Endometrial microvascular endothelial cells (primary cell): Measurements from ENCODE around the gene GPHB5. TPM values are rescaled to one million over a fixed set of nuclear protein-coding genes. Genes with fewer than 3 reads are reported as not detected.
"Not testable (repeated sequence)": the region's sequence is repeated elsewhere in the genome, so short reads cannot be mapped to it uniquely, and the experiment has no call there.

ENCODE experiments used
- in situ Hi-C: cut with HindIII; loops from 2 replicates; pipeline ENCODE4 v1.10.0; 2017; ENCODE audit warnings: low sequenced_read_pairs, low pct_unique_long_range_greater_than_20kb; ENCODE audit errors: inconsistent ontology term
- total RNA-seq: library from RNA; depleted of rRNA; stranded (reverse); fragments of >200 nt; gene quantifications from one replicate; pipeline ENCODE4 v1.2.3, GENCODE V29; 2015; ENCODE audit errors: inconsistent ontology term

The GPHB5 gene
- total RNA-seq: not detected

- in situ Hi-C loops: no loop called here
Observed at GRCh38 chr14:63318835-63319234, at the start of gene GPHB5. GPHB5 (minus strand) TSS chr14:63318935; CDS start chr14:63317849, 1,086 bp downstream.

- in situ Hi-C loops: no loop called here
Observed at GRCh38 chr14:63367742-63368364, 49.1 kb upstream of the GPHB5 start.

GRCh38 chr14:63362389-63362819 is 43.7 kb upstream of the GPHB5 start:
- in situ Hi-C loops: no loop called here

GRCh38 chr14:63361790-63362189 is 43.1 kb upstream of the GPHB5 start:
- in situ Hi-C loops: no loop called here

- in situ Hi-C loops: no loop called here
Observed at GRCh38 chr14:63357841-63358240, 39.1 kb upstream of the GPHB5 start.

GRCh38 chr14:63345826-63346225 is 27.1 kb upstream of the GPHB5 start:
- in situ Hi-C loops: no loop called here

- in situ Hi-C loops: no loop called here
Observed at GRCh38 chr14:63344336-63344735, 25.6 kb upstream of the GPHB5 start.

- in situ Hi-C loops: no loop called here
Observed at GRCh38 chr14:63343878-63344277, 25.1 kb upstream of the GPHB5 start.

GRCh38 chr14:63342371-63342770 is 23.6 kb upstream of the GPHB5 start:
- in situ Hi-C loops: no loop called here

- in situ Hi-C loops: no loop called here
Observed at GRCh38 chr14:63328787-63329737, 10.3 kb upstream of the GPHB5 start.

GRCh38 chr14:63326840-63327239 is 8.1 kb upstream of the GPHB5 start:
- in situ Hi-C loops: no loop called here

GRCh38 chr14:63322897-63323573 is 4.3 kb upstream of the GPHB5 start:
- in situ Hi-C loops: no loop called here

GRCh38 chr14:63322472-63322871 is 3.7 kb upstream of the GPHB5 start:
- in situ Hi-C loops: no loop called here

GRCh38 chr14:63308723-63309317 is 9.9 kb downstream of the GPHB5 start:
- in situ Hi-C loops: no loop called here

GRCh38 chr14:63304429-63304828 is 14.3 kb downstream of the GPHB5 start:
- in situ Hi-C loops: not testable (repeated sequence)

GRCh38 chr14:63301891-63302534 is 16.7 kb downstream of the GPHB5 start:
- in situ Hi-C loops: no loop called here

GRCh38 chr14:63300854-63301253 is 17.9 kb downstream of the GPHB5 start:
- in situ Hi-C loops: no loop called here

- in situ Hi-C loops: no loop called here
Observed at GRCh38 chr14:63299351-63300110, 19.2 kb downstream of the GPHB5 start.
